GM23338 (cell line): ENCODE data around the gene TBC1D5. TPM values are rescaled to one million over a fixed set of nuclear protein-coding genes. Genes with fewer than 3 reads are reported as not detected.

Experiments used
- ATAC-seq: fragments of 200-7000 bp; cut with Tn5 transposase; 3 replicates; pipeline ENCODE4 v1.9.1; 2020
- DNase-seq: peaks from one replicate; pipeline ENCODE4 v3.0.0-alpha.2; 2015; ENCODE audit warnings: low spot score
- H2AFZ ChIP-seq: fragments of 200-600 bp; sonication (generic); 2 replicates; pipeline ENCODE4 v1.8.0; 2016; ENCODE audit warnings: antibody characterized with exemption, mild to moderate bottlenecking, moderate library complexity
- H3F3A ChIP-seq: fragments of 200-600 bp; sonication (generic); replicated peaks from 2 replicates; pipeline ENCODE4 v1.8.0; 2017; ENCODE audit warnings: antibody characterized with exemption, mixed run types, low read depth
- H3K27ac ChIP-seq: fragments of 200-600 bp; sonication (generic); 2 replicates; pipeline ENCODE4 v1.6.1; 2016; ENCODE audit warnings: low read depth
- H3K27me3 ChIP-seq: fragments of 200-600 bp; sonication (generic); 2 replicates; pipeline ENCODE4 v1.8.0; 2016; ENCODE audit warnings: mild to moderate bottlenecking, mixed run types, moderate library complexity; ENCODE audit not compliant: insufficient read depth
- H3K36me3 ChIP-seq: fragments of 200-600 bp; sonication (generic); 2 replicates; pipeline ENCODE4 v1.8.0; 2016; ENCODE audit warnings: mild to moderate bottlenecking; ENCODE audit not compliant: insufficient read depth
- H3K4me1 ChIP-seq: fragments of 200-600 bp; sonication (generic); 2 replicates; pipeline ENCODE4 v1.8.0; 2016; ENCODE audit warnings: mild to moderate bottlenecking, moderate library complexity; ENCODE audit not compliant: insufficient read depth
- H3K4me2 ChIP-seq: fragments of 200-600 bp; sonication (generic); 2 replicates; pipeline ENCODE4 v1.7.1; 2017; ENCODE audit warnings: mixed run types
- H3K4me3 ChIP-seq: fragments of 200-600 bp; sonication (generic); 2 replicates; pipeline ENCODE4 v1.6.1; 2016; ENCODE audit warnings: mixed run types
- H3K79me2 ChIP-seq: fragments of 200-600 bp; sonication (generic); replicated peaks from 2 replicates; pipeline ENCODE4 v1.8.0; 2017; ENCODE audit warnings: mild to moderate bottlenecking; ENCODE audit not compliant: insufficient read depth
- H3K9me2 ChIP-seq: fragments of 200-600 bp; sonication (generic); 2 replicates; pipeline ENCODE4 v1.8.0; 2017; ENCODE audit not compliant: insufficient read depth
- H4K20me1 ChIP-seq: fragments of 200-600 bp; sonication (generic); replicated peaks from 2 replicates; pipeline ENCODE4 v1.8.0; 2017; ENCODE audit warnings: mild to moderate bottlenecking; ENCODE audit not compliant: insufficient read depth
- H3K27ac Mint-ChIP-seq: 2 replicates; pipeline ENCODE4 v1.8.0; 2020; ENCODE audit warnings: inconsistent platforms, mild to moderate bottlenecking, moderate library complexity, mixed read lengths
- H3K27me3 Mint-ChIP-seq: 3 replicates; pipeline ENCODE4 v1.8.0; 2022; ENCODE audit warnings: low read depth, mild to moderate bottlenecking, moderate library complexity, mixed read lengths, inconsistent platforms; ENCODE audit not compliant: insufficient read depth, poor library complexity
- H3K36me3 Mint-ChIP-seq: 3 replicates; pipeline ENCODE4 v1.8.0; 2021; ENCODE audit warnings: low read depth, mild to moderate bottlenecking, inconsistent platforms, moderate library complexity, mixed read lengths
- H3K4me1 Mint-ChIP-seq: 3 replicates; pipeline ENCODE4 v1.8.0; 2020; ENCODE audit warnings: mild to moderate bottlenecking, inconsistent platforms, mixed read lengths
- H3K4me3 Mint-ChIP-seq: 3 replicates; pipeline ENCODE4 v1.8.0; 2021; ENCODE audit warnings: moderate library complexity, mild to moderate bottlenecking, inconsistent platforms, mixed read lengths
- H3K9me3 Mint-ChIP-seq: 3 replicates; pipeline ENCODE4 v1.8.0; 2020; ENCODE audit warnings: moderate library complexity, mild to moderate bottlenecking, inconsistent platforms, mixed read lengths
- CREB1 ChIP-seq: fragments of 250-450 bp; sonication (Bioruptor Pico); IDR thresholded peaks from 2 replicates; pipeline ENCODE4 v1.5.0; 2020; ENCODE audit warnings: low read depth, mild to moderate bottlenecking, moderate library complexity
- EZH2 ChIP-seq: fragments of 200-600 bp; sonication (generic); IDR thresholded peaks from one replicate; pipeline ENCODE4 v1.8.0; 2017; ENCODE audit warnings: antibody characterized with exemption, mild to moderate bottlenecking, low read depth; ENCODE audit not compliant: unreplicated experiment
- EZH2phosphoT487 ChIP-seq: fragments of 200-600 bp; sonication (generic); IDR thresholded peaks from one replicate; pipeline ENCODE4 v1.8.1; 2018; ENCODE audit warnings: antibody characterized with exemption; ENCODE audit not compliant: unreplicated experiment
- JUNB ChIP-seq: IDR thresholded peaks from one replicate; pipeline ENCODE4 v1.6.1; 2016; ENCODE audit warnings: antibody characterized with exemption; ENCODE audit not compliant: unreplicated experiment
- ZNF114 ChIP-seq: fragments of 250-450 bp; sonication (Bioruptor Pico); IDR thresholded peaks from 2 replicates; pipeline ENCODE4 v1.5.0; 2020; ENCODE audit warnings: mild to moderate bottlenecking, moderate library complexity
- polyA plus RNA-seq: library from polyadenylated mRNA; unstranded; fragments of >200 nt; fragmentation: Nextera tagmentation; extraction: Ambion mirVana; gene quantifications from 2 replicates; pipeline ENCODE4 v1.2.1, GENCODE V29; 2016
- total RNA-seq: library from RNA; depleted of rRNA; stranded (reverse); fragments of >200 nt; shearing (Covaris generic); gene quantifications from 2 replicates; pipeline ENCODE4 v1.2.3, GENCODE V29; 2014
- TF ChIP-seq, protein P1 (sequence below), 2 experiments: fragments of 200-600 bp in 1 of 2; sonication (generic) in 1 of 2; conservative IDR thresholded peaks; 2 replicates each; pipeline versions ENCODE4 v1.5.1 to v1.6.1; 2016 to 2017; ENCODE audit warnings: antibody characterized with exemption in 2 of 2, low read depth in 2 of 2, mild to moderate bottlenecking in 2 of 2, moderate library complexity in 1 of 2
- TF ChIP-seq, protein P2 (sequence below): IDR thresholded peaks from 2 replicates; pipeline ENCODE4 v1.6.1; 2016; ENCODE audit warnings: antibody characterized with exemption

Gene TBC1D5
- total and polyA plus RNA-seq, 2 experiments from 2014 or later, result 21.8 to 48.1 TPM

- TF ChIP-seq, protein P1, sequence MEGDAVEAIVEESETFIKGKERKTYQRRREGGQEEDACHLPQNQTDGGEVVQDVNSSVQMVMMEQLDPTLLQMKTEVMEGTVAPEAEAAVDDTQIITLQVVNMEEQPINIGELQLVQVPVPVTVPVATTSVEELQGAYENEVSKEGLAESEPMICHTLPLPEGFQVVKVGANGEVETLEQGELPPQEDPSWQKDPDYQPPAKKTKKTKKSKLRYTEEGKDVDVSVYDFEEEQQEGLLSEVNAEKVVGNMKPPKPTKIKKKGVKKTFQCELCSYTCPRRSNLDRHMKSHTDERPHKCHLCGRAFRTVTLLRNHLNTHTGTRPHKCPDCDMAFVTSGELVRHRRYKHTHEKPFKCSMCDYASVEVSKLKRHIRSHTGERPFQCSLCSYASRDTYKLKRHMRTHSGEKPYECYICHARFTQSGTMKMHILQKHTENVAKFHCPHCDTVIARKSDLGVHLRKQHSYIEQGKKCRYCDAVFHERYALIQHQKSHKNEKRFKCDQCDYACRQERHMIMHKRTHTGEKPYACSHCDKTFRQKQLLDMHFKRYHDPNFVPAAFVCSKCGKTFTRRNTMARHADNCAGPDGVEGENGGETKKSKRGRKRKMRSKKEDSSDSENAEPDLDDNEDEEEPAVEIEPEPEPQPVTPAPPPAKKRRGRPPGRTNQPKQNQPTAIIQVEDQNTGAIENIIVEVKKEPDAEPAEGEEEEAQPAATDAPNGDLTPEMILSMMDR (conservative IDR thresholded peaks at IDR 0.05; ENCODE audit: low read depth in 2 of 2), result no peak
- TF ChIP-seq, protein P2, sequence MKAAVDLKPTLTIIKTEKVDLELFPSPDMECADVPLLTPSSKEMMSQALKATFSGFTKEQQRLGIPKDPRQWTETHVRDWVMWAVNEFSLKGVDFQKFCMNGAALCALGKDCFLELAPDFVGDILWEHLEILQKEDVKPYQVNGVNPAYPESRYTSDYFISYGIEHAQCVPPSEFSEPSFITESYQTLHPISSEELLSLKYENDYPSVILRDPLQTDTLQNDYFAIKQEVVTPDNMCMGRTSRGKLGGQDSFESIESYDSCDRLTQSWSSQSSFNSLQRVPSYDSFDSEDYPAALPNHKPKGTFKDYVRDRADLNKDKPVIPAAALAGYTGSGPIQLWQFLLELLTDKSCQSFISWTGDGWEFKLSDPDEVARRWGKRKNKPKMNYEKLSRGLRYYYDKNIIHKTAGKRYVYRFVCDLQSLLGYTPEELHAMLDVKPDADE, result no peak
- TF ChIP-seq ZNF114 (CRISPR knock-in tag) (no peak), JUNB (no peak), EZH2phosphoT487 (no peak), EZH2 (no peak)
Measured at GRCh38 chr3:17330660-17331059, 411.8 kb downstream of the TBC1D5 start (continued).

- Mint-ChIP-seq H3K9me3 (no peaks in the 10 kb centered on the region), H3K36me3 (no peaks in the 10 kb centered on the region), H3K4me1 (no peaks in the 10 kb centered on the region), H3K27me3 (no peaks in the 10 kb centered on the region), H3K27ac (no peak overlapping the region), H3K4me3 (no peak overlapping the region)
- H3F3A ChIP-seq, result no peaks in the 10 kb centered on the region
- ATAC-seq (no peak), DNase-seq (no peak)
- H3K9me2 ChIP-seq, result no peaks in the 10 kb centered on the region
- H3K27me3 ChIP-seq, result no peaks in the 10 kb centered on the region
- no peaks in the 10 kb centered on the region for H3K36me3 ChIP-seq
- TF ChIP-seq ZNF114 (CRISPR knock-in tag) (no peak), CREB1 (CRISPR knock-in tag) (no peak), EZH2phosphoT487 (no peak), JUNB (no peak)
- TF ChIP-seq, protein P2, result no peak
- TF ChIP-seq, protein P1 (conservative IDR thresholded peaks at IDR 0.05; ENCODE audit: low read depth in 2 of 2), result no peak
- no peak overlapping the region for H2AFZ ChIP-seq
- no peaks in the 10 kb centered on the region; the same call in 1 of the 2 replicates for H4K20me1 ChIP-seq
- H3K4me3 ChIP-seq, result no peak overlapping the region
- H3K4me2 ChIP-seq, result no peak overlapping the region
- no peak overlapping the region for H3K27ac ChIP-seq
- H3K79me2 ChIP-seq, result no peaks in the 10 kb centered on the region
- H3K4me1 ChIP-seq, result peaks cover 9% of the 10 kb centered on the region; the same call in 1 of the 2 replicates
Measured at GRCh38 chr3:17329927-17330326, 412.5 kb downstream of the TBC1D5 start.
